Parathyroid adenoma (tissue), 2 donors: ENCODE measurements around the gene ARHGAP22.

ENCODE experiments used
- H2AFZ ChIP-seq: fragments of 300-600 bp; sonication (generic); one replicate; pipeline ENCODE4 v1.7.0; 2017; ENCODE audit warnings: antibody characterized with exemption, mild to moderate bottlenecking
- H3K27ac ChIP-seq: fragments of 300-600 bp; sonication (generic); one replicate; pipeline ENCODE4 v1.7.0; 2017
- H3K27me3 ChIP-seq: fragments of 300-600 bp; sonication (generic); one replicate; pipeline ENCODE4 v1.7.0; 2017; ENCODE audit warnings: low read length; ENCODE audit not compliant: control insufficient read depth, insufficient read depth
- H3K36me3 ChIP-seq: fragments of 300-600 bp; sonication (generic); one replicate; pipeline ENCODE4 v1.7.0; 2017; ENCODE audit warnings: low read length; ENCODE audit not compliant: control insufficient read depth, insufficient read depth
- H3K4me1 ChIP-seq: fragments of 300-600 bp; sonication (generic); one replicate; pipeline ENCODE4 v1.7.0; 2017; ENCODE audit warnings: control low read depth
- H3K4me2 ChIP-seq: fragments of 300-600 bp; sonication (generic); one replicate; pipeline ENCODE4 v1.7.0; 2017; ENCODE audit warnings: low read length
- H3K4me3 ChIP-seq: fragments of 300-600 bp; sonication (generic); one replicate; pipeline ENCODE4 v1.7.0; 2017; ENCODE audit warnings: low read depth, low read length
- H3K79me2 ChIP-seq: fragments of 300-600 bp; sonication (generic); one replicate; pipeline ENCODE4 v1.7.0; 2017; ENCODE audit warnings: control low read depth
- H3K9ac ChIP-seq: fragments of 300-600 bp; sonication (generic); one replicate; pipeline ENCODE4 v1.7.0; 2017; ENCODE audit warnings: mild to moderate bottlenecking
- H3K9me3 ChIP-seq: fragments of 300-600 bp; sonication (generic); one replicate; pipeline ENCODE4 v1.7.0; 2017; ENCODE audit warnings: low read length; ENCODE audit not compliant: control insufficient read depth
- CTCF ChIP-seq: fragments of 300-600 bp; sonication (generic); IDR thresholded peaks from one replicate; pipeline ENCODE4 v1.7.0; 2017; ENCODE audit warnings: antibody characterized with exemption, mild to moderate bottlenecking
- donor health status: primary hyperparathyroidism.

Gene ARHGAP22

GRCh38 chr10:48616436-48616835 lies 11.6 kb upstream of the ARHGAP22 start:
- Histone ChIP-seq H2AFZ (no peak overlapping the region), H3K79me2 (no peaks in the 10 kb centered on the region), H3K9me3 (no peaks in the 10 kb centered on the region), H3K27me3 (no peaks in the 10 kb centered on the region), H3K4me3 (no peak overlapping the region), H3K27ac (no peak overlapping the region), H3K9ac (no peak overlapping the region), H3K4me2 (no peak overlapping the region), H3K36me3 (no peaks in the 10 kb centered on the region), H3K4me1 (no peaks in the 10 kb centered on the region)
- no peak for TF ChIP-seq CTCF

DNA sequence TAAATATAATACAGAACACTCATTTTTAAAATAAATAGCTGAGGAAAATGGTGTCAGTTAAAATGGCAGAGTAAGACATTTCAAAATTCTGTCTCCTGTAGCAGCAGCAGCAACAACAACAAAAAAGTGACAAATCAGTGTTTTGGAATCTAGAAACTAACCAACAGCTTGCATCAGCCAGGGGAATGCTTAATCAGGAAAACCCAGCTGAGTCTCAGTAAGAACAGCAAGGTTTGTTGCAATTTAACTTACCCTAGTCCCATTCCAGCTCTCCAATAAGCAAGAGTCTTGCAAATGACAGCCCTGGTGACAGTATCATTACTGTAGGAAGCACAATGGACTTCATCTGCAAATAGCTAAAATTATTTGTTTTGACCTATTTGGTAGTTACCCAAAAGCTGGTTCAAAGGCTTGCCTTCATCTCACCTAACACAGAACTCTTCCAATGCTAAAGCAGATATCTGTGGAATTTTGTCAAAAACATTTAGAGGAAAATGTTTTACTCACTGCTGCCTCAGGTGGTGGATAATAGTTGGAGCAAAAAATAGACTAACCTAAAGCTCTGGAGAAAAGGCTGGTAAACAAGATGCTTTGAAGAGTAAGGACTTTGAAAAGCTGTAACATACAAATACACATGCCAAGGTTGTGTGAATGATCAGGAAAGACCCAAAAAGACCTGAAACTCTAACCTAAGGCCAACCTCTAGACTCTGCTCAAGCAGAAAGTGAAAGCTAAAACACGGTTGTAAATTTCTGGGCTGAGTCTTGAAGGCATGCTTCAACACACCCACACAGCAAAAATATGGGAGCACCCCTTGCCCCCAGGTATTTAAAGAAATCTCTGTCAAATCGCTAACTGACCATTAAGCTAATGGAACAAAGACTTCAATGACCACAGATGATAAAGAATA lies 9.9 kb upstream of the ARHGAP22 start:
- Histone ChIP-seq H3K9ac (no peak overlapping the region), H2AFZ (no peak overlapping the region)

DNA sequence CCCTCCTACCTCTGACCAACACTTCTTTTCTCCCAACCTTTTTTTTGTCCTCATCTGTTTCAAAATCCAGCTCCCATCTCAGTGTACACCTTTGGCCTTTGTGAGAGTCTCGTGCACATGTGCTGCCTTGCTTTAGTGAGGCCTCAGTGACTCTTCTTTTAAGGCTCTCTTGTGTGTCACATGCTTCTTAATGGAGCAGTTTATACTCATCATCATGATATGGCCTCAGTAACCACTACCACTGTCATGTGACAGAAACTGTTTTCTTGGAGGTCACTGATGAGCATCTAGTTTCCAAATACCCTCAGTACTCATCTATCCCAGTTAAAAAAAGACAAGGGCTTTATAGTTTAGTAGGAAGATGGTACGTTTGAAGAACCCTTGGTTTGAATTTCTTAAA lies 8.1 kb upstream of the ARHGAP22 start:
- Histone ChIP-seq H3K4me1 (no peaks in the 10 kb centered on the region), H3K79me2 (no peaks in the 10 kb centered on the region), H3K27me3 (no peaks in the 10 kb centered on the region), H3K9me3 (no peaks in the 10 kb centered on the region), H3K9ac (no peak overlapping the region), H3K27ac (no peak overlapping the region), H3K4me3 (no peak overlapping the region), H3K4me2 (no peak overlapping the region), H3K36me3 (no peaks in the 10 kb centered on the region), H2AFZ (no peak overlapping the region)
- no peak for TF ChIP-seq CTCF

More for the DNA sequence above, 9.9 kb upstream of the ARHGAP22 start:
- no peaks in the 10 kb centered on the region for H3K79me2 ChIP-seq
- no peak for TF ChIP-seq CTCF
- H3K4me2 ChIP-seq = no peak overlapping the region
- H3K27me3 ChIP-seq = no peaks in the 10 kb centered on the region
- H3K27ac ChIP-seq = no peak overlapping the region
- no peak overlapping the region for H3K4me3 ChIP-seq
- no peaks in the 10 kb centered on the region for H3K9me3 ChIP-seq
- no peaks in the 10 kb centered on the region for H3K36me3 ChIP-seq
- H3K4me1 ChIP-seq = no peaks in the 10 kb centered on the region

DNA sequence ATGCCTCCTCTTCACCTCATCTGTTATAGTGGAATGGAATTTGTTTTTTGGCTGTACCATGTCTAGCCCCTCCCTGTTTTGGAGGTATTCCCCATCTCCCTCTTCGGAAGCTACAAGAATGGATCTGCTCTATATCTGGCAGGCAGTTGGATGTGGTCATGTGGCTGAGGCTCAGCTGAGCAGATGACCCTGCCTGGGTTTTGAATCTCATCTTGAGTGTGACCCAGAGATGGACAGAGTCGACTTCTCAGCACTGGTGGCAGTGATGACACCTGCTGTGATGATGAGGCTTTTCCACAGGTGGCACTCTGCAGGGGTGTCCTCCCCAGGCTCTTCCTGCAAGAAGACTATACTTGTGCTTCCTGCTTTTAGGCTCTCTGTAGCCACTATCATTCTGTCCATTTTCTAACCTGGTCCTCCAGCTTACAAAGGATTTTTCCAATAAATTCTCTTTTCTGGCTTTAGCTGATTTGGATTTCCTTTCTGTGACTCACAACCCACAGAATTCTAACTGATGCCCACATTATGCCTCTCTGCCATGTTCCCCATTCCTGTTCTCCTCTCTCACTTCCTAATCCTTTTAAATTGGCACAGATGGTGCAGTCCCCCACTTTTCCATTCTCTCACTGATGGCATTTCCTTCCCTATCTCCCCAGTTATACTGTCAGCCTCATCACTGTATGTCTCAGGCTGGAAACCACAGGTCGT lies 7.5 kb upstream of the ARHGAP22 start:
- no peak overlapping the region for H3K9ac ChIP-seq
- no peak overlapping the region for H3K4me3 ChIP-seq
- no peak overlapping the region for H3K27ac ChIP-seq
- no peak for TF ChIP-seq CTCF
- H3K79me2 ChIP-seq = no peaks in the 10 kb centered on the region
- no peaks in the 10 kb centered on the region for H3K4me1 ChIP-seq
- no peaks in the 10 kb centered on the region for H3K36me3 ChIP-seq
- H2AFZ ChIP-seq = no peak overlapping the region
- no peaks in the 10 kb centered on the region for H3K9me3 ChIP-seq
- H3K27me3 ChIP-seq = no peaks in the 10 kb centered on the region
- no peak overlapping the region for H3K4me2 ChIP-seq
